Testis (tissue), 2 donors: ENCODE results near the gene PLEKHN1.

Source experiments
- POLR2A ChIP-seq: fragments of 450-650 bp; IDR thresholded peaks from one replicate; pipeline ENCODE4 v1.6.1; 2017; ENCODE audit warnings: antibody characterized with exemption, mild to moderate bottlenecking, moderate library complexity
- TF ChIP-seq, protein P1 (sequence below), 3 experiments: fragments of 450-650 bp in 2 of 3; fragments of 200-600 bp in 1 of 3; sonication (generic) in 1 of 3; IDR thresholded peaks; one replicate each; pipeline ENCODE4 v1.5.1; 2016 to 2019; ENCODE audit warnings: antibody characterized with exemption in 3 of 3, mild to moderate bottlenecking in 2 of 3, moderate library complexity in 1 of 3

GRCh38 chr1:920521-920920 is 45.8 kb upstream of the PLEKHN1 start:
- TF ChIP-seq, protein P1, sequence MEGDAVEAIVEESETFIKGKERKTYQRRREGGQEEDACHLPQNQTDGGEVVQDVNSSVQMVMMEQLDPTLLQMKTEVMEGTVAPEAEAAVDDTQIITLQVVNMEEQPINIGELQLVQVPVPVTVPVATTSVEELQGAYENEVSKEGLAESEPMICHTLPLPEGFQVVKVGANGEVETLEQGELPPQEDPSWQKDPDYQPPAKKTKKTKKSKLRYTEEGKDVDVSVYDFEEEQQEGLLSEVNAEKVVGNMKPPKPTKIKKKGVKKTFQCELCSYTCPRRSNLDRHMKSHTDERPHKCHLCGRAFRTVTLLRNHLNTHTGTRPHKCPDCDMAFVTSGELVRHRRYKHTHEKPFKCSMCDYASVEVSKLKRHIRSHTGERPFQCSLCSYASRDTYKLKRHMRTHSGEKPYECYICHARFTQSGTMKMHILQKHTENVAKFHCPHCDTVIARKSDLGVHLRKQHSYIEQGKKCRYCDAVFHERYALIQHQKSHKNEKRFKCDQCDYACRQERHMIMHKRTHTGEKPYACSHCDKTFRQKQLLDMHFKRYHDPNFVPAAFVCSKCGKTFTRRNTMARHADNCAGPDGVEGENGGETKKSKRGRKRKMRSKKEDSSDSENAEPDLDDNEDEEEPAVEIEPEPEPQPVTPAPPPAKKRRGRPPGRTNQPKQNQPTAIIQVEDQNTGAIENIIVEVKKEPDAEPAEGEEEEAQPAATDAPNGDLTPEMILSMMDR (IDR thresholded peaks at IDR 0.05) = no peak
- TF ChIP-seq POLR2A = no peak
